ENCODE results near the gene CYP27C1.

DNA sequence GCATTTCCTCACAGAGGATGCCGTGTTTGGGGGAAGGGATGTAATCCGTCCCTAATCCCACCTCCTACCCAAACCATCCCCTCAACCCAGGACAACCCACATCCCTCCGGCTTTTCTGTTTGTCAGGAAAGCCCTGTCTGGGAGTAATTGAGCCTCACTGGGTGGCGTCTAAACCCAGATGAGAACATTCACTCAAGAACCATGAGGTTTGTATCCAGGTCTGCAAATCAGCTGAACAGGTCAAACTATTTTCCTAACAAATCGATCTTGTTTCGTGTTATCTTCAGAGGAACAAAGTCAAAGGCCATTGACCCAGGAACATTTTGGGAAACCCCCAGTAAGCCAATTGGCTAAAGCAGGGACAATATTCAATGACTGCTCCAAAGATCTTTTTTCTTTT is 25.7 kb downstream of the CYP27C1 start:
- TF ChIP-seq IRF4 (IDR thresholded peaks at IDR 0.05; ENCODE audit: low read depth, low read length) (no peak), RAD21 (IDR thresholded peaks at IDR 0.05; ENCODE audit: insufficient read depth, low read depth, low read length) (no peak), SREBF2 (IDR thresholded peaks at IDR 0.05; ENCODE audit: low read length) (no peak), SRF (IDR thresholded peaks at IDR 0.05; ENCODE audit: low read depth in 2 of 2, low read length in 2 of 2) (no peak), ZNF274 (IDR thresholded peaks at IDR 0.05; ENCODE audit: insufficient read depth, insufficient read length) (no peak), RCOR1 (conservative IDR thresholded peaks at IDR 0.05; ENCODE audit: low read depth, low read length) (no peak)
- TF ChIP-seq, protein P1, sequence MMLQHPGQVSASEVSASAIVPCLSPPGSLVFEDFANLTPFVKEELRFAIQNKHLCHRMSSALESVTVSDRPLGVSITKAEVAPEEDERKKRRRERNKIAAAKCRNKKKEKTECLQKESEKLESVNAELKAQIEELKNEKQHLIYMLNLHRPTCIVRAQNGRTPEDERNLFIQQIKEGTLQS (IDR thresholded peaks at IDR 0.05; ENCODE audit: borderline replicate concordance, extremely low read depth, low read depth, low read length), result no peak
- TF ChIP-seq, protein P2, sequence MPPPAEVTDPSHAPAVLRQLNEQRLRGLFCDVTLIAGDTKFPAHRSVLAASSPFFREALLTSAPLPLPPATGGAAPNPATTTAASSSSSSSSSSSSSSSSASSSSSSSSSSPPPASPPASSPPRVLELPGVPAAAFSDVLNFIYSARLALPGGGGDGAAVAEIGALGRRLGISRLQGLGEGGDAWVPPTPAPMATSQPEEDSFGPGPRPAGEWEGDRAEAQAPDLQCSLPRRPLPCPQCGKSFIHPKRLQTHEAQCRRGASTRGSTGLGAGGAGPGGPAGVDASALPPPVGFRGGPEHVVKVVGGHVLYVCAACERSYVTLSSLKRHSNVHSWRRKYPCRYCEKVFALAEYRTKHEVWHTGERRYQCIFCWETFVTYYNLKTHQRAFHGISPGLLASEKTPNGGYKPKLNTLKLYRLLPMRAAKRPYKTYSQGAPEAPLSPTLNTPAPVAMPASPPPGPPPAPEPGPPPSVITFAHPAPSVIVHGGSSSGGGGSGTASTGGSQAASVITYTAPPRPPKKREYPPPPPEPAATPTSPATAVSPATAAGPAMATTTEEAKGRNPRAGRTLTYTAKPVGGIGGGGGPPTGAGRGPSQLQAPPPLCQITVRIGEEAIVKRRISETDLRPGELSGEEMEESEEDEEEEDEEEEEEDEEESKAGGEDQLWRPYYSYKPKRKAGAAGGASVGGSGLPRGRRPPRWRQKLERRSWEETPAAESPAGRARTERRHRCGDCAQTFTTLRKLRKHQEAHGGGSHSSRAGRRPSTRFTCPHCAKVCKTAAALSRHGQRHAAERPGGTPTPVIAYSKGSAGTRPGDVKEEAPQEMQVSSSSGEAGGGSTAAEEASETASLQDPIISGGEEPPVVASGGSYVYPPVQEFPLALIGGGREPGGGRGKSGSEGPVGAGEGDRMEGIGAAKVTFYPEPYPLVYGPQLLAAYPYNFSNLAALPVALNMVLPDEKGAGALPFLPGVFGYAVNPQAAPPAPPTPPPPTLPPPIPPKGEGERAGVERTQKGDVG (CRISPR knock-in tag; IDR thresholded peaks at IDR 0.05), result no peak
- TF ChIP-seq, protein P3, sequence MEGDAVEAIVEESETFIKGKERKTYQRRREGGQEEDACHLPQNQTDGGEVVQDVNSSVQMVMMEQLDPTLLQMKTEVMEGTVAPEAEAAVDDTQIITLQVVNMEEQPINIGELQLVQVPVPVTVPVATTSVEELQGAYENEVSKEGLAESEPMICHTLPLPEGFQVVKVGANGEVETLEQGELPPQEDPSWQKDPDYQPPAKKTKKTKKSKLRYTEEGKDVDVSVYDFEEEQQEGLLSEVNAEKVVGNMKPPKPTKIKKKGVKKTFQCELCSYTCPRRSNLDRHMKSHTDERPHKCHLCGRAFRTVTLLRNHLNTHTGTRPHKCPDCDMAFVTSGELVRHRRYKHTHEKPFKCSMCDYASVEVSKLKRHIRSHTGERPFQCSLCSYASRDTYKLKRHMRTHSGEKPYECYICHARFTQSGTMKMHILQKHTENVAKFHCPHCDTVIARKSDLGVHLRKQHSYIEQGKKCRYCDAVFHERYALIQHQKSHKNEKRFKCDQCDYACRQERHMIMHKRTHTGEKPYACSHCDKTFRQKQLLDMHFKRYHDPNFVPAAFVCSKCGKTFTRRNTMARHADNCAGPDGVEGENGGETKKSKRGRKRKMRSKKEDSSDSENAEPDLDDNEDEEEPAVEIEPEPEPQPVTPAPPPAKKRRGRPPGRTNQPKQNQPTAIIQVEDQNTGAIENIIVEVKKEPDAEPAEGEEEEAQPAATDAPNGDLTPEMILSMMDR (IDR thresholded peaks at IDR 0.05 in 2 of 3, conservative IDR thresholded peaks at IDR 0.05 in 1 of 3; ENCODE audit: control insufficient read depth in 2 of 3, extremely low read depth in 1 of 3, insufficient read depth in 1 of 3, low read depth in 3 of 3, low read length in 3 of 3), result no peak
